Smooth muscle cell (in vitro differentiated cells): ENCODE data around the gene CDK5RAP2. TPM values are rescaled to one million over a fixed set of nuclear protein-coding genes. Genes with fewer than 3 reads are reported as not detected.

ENCODE experiments used
- DNase-seq: peaks from one replicate; lab custom pipeline; 2025; ENCODE audit not compliant: unreplicated experiment; lab: John Stamatoyannopoulos, UW
- H2AFZ ChIP-seq: fragments of 200-600 bp; sonication (generic); 2 replicates; pipeline ENCODE4 v1.6.0; 2016; ENCODE audit warnings: antibody characterized with exemption, low read depth, mild to moderate bottlenecking
- H3F3A ChIP-seq: fragments of 200-600 bp; sonication (generic); 2 replicates; pipeline ENCODE4 v1.6.0; 2017; ENCODE audit warnings: antibody characterized with exemption, low read depth
- H3K27ac ChIP-seq: fragments of 200-600 bp; sonication (generic); 2 replicates; pipeline ENCODE4 v1.5.1; 2016; ENCODE audit warnings: low read depth, mild to moderate bottlenecking
- H3K27me3 ChIP-seq: fragments of 200-600 bp; sonication (generic); 2 replicates; pipeline ENCODE4 v1.6.1; 2016; ENCODE audit warnings: low read depth, mild to moderate bottlenecking
- H3K36me3 ChIP-seq: fragments of 200-600 bp; sonication (generic); 2 replicates; pipeline ENCODE4 v1.5.1; 2016; ENCODE audit warnings: low read depth
- H3K4me1 ChIP-seq: fragments of 200-600 bp; sonication (generic); 2 replicates; pipeline ENCODE4 v1.5.1; 2016; ENCODE audit warnings: low read depth
- H3K4me2 ChIP-seq: fragments of 200-600 bp; sonication (generic); 2 replicates; pipeline ENCODE4 v1.6.0; 2016; ENCODE audit warnings: mild to moderate bottlenecking
- H3K4me3 ChIP-seq: fragments of 200-600 bp; sonication (generic); 2 replicates; pipeline ENCODE4 v1.5.1; 2016; ENCODE audit warnings: mild to moderate bottlenecking
- H3K79me2 ChIP-seq: fragments of 200-600 bp; sonication (generic); 2 replicates; pipeline ENCODE4 v1.6.0; 2016; ENCODE audit warnings: low read depth, mild to moderate bottlenecking
- H3K9ac ChIP-seq: fragments of 200-600 bp; sonication (generic); 2 replicates; pipeline ENCODE4 v1.6.0; 2016; ENCODE audit warnings: low read depth
- H3K9me3 ChIP-seq: fragments of 200-600 bp; sonication (generic); replicated peaks from 2 replicates; pipeline ENCODE4 v1.5.1; 2016; ENCODE audit warnings: low read depth
- H4K20me1 ChIP-seq: fragments of 200-600 bp; sonication (generic); 2 replicates; pipeline ENCODE4 v1.6.0; 2016; ENCODE audit warnings: low read depth
- CTCF ChIP-seq: fragments of 200-600 bp; sonication (generic); IDR thresholded peaks from 2 replicates; pipeline ENCODE4 v1.5.1; 2017; ENCODE audit warnings: borderline replicate concordance, mild to moderate bottlenecking, antibody characterized with exemption; ENCODE audit not compliant: insufficient read depth, poor library complexity, severe bottlenecking
- WGBS: methylation state at CpG from one replicate; pipeline ENCODE4 v1.1.7; 2016; ENCODE audit warnings: low lambda C conversion rate; 5-methylcytosine and 5-hydroxymethylcytosine counted together
- polyA plus RNA-seq: library from polyadenylated mRNA; unstranded; fragments of >200 nt; fragmentation: Nextera tagmentation; extraction: Ambion mirVana; gene quantifications from 2 replicates; pipeline ENCODE4 v1.2.1, GENCODE V29; 2016
- total RNA-seq: library from RNA; depleted of rRNA; stranded (reverse); fragments of >200 nt; gene quantifications from 2 replicates; pipeline ENCODE4 v1.2.3, GENCODE V29; 2014

CDK5RAP2 gene
- total and polyA plus RNA-seq, 2 experiments from 2014 or later, result 33.7 to 38.3 TPM

DNA sequence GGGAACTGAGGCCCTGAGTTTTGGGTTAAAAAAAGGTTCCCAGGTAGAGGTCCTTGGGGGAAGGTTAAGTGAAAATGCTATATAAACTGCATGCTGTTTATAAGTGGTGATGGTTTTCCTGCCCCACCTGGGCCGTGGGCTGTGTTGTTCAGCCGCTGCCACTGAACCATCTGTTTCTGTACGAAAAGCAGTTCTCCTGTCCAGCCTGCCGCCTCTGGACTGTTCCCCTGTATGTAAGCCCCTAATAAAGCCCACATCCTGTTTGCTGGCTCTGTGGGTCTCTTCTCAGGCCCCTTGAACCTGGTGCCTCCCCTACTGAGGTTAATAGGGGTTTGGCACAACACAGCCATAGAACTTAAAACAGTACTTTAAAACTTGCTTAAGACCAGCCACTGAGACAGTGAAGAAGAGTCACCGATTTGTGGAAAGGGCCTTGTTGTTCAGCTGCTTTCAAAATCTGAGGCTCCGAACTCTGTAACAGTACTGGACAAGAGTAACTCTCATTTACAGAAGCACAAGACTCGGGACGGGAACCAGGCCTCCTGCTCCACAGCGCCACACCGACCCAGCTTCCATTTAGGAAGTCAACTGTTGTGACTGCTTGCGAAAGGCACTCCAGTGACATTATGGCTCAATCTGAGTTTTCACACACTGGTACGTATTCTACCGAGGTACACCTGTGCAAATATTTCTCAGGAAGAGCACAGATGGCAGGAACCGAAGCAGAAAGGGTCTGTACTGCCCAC, 192.5 kb downstream of the CDK5RAP2 start:
- Histone ChIP-seq H3K4me1 (no peaks in the 10 kb centered on the region), H2AFZ (no peak overlapping the region), H3K9ac (no peak overlapping the region), H3F3A (no peaks in the 10 kb centered on the region), H3K4me3 (no peak overlapping the region), H3K9me3 (no peaks in the 10 kb centered on the region), H3K4me2 (no peak overlapping the region), H3K36me3 (no peaks in the 10 kb centered on the region), H3K27me3 (no peaks in the 10 kb centered on the region), H3K27ac (no peak overlapping the region), H3K79me2 (no peaks in the 10 kb centered on the region), H4K20me1 (no peaks in the 10 kb centered on the region)
- no peak for TF ChIP-seq CTCF
- WGBS, result 77% methylated on average over 13 of the region's 14 CpGs
- no peak for DNase-seq

GRCh38 chr9:120386390-120387131, 193.4 kb downstream of the CDK5RAP2 start:
- no peaks in the 10 kb centered on the region for H3K27me3 ChIP-seq
- no peak overlapping the region for H3K4me2 ChIP-seq
- TF ChIP-seq CTCF, result no peak
- 90% methylated on average over 11 of the region's 11 CpGs for WGBS
- H3K27ac ChIP-seq, result no peak overlapping the region
- H3K9me3 ChIP-seq, result no peaks in the 10 kb centered on the region
- DNase-seq, result no peak
- no peaks in the 10 kb centered on the region for H3K4me1 ChIP-seq
- H3K4me3 ChIP-seq, result no peak overlapping the region
- no peaks in the 10 kb centered on the region for H3K36me3 ChIP-seq
- H2AFZ ChIP-seq, result no peak overlapping the region
- no peaks in the 10 kb centered on the region for H3F3A ChIP-seq
- no peak overlapping the region for H3K9ac ChIP-seq
- no peaks in the 10 kb centered on the region for H4K20me1 ChIP-seq
- no peaks in the 10 kb centered on the region for H3K79me2 ChIP-seq

DNA sequence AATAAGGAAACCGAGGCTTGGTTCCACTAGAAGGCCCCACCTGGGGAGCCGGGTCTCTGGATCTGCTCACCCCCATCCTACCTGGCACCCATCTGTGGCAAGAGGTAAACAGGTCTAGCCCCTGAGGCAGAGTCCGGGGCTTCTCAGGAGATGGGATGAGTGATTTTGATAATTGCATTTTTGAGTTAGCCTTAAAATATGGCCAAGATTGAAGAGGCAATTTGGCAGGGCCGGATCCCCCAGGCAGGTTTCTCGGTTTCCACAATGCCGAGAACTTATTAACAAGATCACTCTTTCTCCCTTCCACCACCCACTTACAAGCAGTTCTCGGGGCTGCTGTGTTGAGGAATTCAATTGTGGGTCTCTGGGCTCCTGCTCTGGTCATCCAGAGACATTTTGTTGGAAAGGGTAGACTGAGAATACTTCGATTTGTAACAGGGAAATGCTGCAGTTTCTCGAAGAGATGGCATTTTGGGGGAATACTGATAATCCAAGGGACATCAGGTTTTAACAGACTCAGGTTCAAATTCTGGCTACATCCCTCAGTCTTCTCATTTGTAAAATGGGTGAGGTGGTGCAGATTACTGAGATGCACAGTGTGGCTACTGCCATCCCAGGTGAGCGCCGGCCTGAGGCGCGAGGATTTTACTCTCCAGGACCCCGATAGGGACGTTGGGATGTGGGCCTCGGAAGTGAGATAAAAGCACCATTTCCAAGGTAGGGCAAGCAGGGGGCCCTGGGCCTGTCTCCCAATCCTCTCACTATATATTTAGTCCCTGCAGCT, 194.2 kb downstream of the CDK5RAP2 start:
- Histone ChIP-seq H3K4me3 (no peak overlapping the region), H3K9ac (no peak overlapping the region), H3K79me2 (no peaks in the 10 kb centered on the region), H3K9me3 (no peaks in the 10 kb centered on the region), H3K27me3 (no peaks in the 10 kb centered on the region), H3K27ac (no peak overlapping the region), H3K4me2 (no peak overlapping the region), H3F3A (no peaks in the 10 kb centered on the region), H3K36me3 (no peaks in the 10 kb centered on the region), H3K4me1 (no peaks in the 10 kb centered on the region), H2AFZ (no peak overlapping the region), H4K20me1 (no peaks in the 10 kb centered on the region)
- WGBS, result 95% methylated on average over 16 of the region's 16 CpGs
- no peak for TF ChIP-seq CTCF
- DNase-seq, result no peak
